GM20431 (cell line): Measurements from ENCODE around the gene TMTC2.
"Not testable (repeated sequence)": the region's sequence is repeated elsewhere in the genome, so short reads cannot be mapped to it uniquely, and the experiment has no call there.

Experiments
- in situ Hi-C: fragments of 300-500 bp; cut with MseI, MboI; formaldehyde crosslinking; loops from one replicate; pipeline ENCODE4 v1.15.0; 2020; ENCODE audit warnings: low sequenced_read_pairs; ENCODE audit not compliant: unreplicated experiment

Gene TMTC2

DNA sequence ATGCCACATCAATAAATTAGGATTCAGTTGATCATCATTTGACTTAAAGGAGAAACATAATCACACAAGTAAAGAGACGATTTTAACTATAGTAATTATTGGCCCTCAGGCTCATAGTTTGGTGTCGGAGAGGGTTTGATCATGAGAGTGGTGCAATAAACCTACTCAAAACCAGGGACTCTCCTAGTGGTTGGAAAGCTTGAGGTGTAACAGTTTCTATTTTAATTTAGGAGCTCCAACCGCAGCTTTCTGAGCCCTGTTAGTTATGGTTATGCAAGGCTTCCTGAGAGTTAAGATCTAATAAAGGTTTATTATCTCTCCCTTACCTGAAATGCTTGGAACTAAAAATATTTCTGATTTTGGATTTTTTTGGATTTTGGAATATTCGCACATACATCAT lies 36.4 kb downstream of the TMTC2 start:
- in situ Hi-C loops: no loop called here

DNA sequence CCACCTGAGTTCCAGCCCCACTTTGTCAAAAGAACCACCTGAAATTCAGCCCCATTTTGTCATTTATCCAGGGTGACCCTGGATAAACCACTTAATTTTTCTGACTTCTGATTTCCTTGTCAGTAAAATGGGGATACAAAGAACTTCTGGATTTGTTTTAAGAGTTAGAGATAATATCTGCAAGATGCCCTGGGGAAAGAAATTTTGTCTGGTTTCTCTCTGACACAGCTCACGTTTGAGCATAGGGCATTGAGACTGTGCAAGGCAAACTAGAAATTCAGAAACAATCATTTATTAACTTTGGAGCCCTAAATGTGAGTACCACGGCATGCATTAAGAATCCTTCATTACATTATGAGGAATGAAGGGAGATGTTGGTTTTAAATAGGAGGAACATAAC lies 37.2 kb downstream of the TMTC2 start:
- in situ Hi-C loops: no loop called here

DNA sequence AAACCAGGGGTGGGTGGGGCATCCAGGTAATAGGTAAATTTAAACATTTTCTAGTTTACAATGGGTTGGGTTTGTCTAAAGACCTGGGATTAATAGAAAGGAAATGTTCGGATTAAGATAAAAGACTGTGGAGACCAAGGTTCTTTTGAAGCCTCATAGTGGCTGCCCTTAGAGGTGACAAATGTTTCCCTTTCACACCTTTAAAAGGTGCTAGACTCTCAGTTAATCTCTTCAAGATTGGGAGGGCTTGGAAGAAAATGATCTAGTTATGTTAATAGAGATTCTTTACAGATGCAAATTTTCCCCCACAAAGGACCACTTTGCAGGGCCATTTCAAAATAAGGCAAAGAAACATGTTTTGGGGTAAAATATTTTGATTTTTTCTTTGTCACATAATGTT lies 39.0 kb downstream of the TMTC2 start:
- in situ Hi-C loops: no loop called here

DNA sequence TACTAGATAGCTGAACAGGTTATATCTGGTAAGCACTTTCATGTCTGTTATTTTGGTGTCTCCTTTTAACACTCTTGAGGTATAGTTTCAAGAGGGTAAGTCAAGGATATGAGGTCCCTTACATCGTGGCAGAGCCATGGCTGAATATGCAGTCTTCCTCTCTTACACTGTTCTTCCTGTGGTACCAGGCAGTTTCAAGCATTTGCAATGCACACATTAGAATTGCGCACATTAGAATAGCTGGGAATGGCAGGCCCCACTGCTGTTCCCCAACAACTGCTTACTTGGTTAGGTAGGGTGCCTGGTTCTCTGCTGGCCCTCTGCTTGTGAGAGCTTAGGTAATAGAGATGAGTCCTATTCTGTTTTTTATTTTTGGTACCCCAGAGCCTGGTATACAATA lies 41.2 kb downstream of the TMTC2 start:
- in situ Hi-C loops: no loop called here

DNA sequence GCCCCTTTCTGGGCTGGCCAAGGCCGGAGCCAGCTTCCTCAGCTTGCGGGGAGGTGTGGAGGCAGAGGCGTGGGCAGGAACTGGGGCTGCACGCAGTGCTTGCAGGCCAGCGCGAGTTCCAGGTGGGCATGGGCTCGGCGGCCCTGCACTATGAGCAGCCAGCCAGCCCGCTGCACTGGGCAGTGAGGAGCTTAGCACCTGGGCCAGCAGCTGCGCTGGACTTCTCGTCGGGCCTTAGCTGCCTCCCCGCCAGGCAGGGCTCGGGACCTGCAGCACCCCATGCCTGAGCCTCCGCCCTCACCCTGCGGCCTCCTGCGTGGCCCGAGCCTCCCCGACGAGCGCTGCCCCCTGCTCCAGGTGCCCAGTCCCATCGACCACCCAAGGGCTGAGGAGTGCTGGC lies 42.0 kb downstream of the TMTC2 start:
- in situ Hi-C loops: no loop called here

DNA sequence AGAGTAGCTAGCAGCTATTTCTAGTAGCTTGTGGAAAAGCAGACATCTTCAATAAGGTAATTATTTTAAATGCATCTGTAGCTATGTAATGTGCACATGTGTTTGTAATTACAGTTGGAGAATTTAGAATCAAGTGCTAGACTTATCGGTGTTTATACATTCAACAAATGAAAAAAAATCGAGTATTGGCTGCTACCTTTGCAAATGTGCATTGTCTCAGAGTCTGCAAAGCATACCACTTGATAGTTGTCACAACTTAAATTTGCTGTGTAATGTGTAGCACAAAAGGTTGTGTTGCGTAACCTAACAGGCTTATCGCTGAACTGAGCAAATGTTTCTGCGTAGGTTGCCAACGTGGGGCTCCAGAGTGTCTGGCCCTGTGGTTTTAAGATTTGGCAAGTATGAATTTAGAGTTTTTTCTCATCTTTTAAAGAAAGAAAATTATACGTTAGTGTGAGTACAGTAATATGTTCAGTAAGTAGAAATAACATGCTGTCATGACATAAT lies 44.3 kb downstream of the TMTC2 start:
- in situ Hi-C loops: no loop called here

DNA sequence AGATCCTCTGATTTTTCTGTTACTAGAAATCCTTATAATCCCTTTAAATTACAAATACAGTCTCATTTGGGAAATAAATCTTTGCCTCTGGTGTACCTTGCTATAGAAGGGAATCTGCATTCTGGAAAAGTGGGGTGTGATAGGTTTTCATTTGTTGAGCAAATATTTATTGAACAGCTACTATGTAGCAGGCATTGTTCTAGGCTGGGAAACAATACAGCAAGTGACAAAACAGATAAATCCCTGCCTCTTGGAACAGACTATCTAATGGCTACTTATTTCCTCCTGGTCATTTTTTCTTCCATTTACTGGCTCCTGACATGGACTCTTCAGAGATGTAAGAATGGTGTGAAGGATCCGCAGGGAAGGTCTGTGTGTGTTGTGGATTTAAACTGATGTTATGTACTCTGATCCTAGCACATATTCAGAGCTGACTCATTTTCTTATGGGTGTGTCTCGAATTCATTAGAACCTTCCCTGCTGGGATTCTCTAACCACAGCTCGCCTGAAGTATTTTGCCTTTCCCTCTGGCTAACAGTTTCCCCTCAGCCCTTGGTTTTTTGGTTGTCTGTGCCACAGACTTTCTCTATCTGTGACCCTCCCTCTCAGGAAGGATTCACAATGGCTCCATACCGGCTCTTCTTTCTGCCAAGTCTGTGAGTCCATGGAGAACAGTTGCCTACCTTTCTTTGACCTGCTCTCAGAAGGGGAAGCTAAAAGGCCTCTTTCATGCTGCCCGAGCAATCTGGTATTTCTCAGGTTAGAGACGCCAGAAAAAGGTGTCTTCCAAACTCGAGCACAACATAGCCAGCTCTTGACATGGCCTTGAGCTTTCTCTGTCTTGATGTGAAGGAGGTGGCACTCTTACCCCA lies 53.7 kb downstream of the TMTC2 start:
- in situ Hi-C loops: no loop called here

DNA sequence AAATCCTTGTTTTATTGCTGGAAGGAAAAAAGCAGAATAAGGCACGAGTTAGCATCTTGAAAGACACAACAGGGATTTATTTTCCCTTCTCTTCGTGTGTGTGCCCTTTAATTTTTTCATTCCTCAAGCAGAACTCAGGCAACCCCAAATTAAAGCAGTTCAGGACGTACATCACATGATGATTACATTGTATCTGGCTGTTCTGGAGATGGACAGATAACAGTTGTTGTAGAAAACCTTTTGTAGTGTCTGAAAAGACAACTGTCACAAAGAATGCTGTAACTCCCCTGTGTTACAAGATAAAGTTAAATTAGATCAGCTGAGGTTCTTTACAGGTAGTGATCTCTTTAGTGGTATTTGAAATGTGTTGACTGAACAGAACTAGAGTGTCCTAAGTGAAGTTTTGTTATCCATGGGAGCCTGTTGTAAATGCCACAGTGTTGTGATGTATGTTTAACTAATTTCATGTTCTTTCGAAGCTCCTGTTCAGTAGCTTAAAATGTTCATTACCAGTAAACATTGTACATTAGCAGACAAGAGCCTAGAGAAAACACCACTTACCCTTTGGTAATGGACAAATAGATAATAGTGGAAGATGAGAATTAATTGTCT lies 58.5 kb downstream of the TMTC2 start:
- in situ Hi-C loops: no loop called here

DNA sequence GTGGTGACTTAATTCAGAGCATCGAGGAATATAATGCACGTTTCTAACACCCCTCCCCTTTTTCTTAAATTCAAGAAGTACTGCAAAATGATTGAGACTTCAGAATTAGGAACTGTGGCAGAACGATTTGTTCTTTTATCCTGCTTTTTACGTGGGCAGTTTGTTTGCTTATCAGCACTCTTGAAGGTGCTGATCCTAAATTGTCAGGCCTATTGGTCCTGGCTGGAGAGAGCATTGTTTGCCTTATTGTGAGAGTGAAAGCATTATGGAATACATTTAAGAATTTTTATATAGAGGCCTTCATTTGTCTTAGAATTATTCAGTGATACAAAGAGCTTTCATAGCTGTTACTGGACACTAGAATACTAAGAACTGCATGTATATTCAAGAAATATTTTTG lies 59.1 kb downstream of the TMTC2 start:
- in situ Hi-C loops: no loop called here

DNA sequence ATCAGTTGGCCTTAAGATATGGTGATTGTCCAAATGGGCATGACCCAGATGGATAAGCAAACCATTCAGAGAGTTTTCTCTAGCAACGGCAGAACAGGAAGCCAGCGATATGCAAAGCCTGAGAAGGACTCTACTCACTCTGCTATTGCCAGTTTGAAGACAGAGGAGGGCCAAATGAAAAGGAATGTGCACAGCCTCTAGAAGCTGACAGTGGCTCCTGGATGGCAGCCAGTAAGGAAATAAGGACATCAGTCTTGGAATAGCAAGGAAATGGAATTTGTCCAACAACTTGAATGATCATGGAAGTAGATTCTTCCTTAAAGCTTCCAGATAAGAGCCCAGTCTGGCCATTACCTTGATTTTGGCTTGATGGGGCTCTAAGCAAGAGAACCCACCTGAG lies 60.0 kb downstream of the TMTC2 start:
- in situ Hi-C loops: no loop called here

DNA sequence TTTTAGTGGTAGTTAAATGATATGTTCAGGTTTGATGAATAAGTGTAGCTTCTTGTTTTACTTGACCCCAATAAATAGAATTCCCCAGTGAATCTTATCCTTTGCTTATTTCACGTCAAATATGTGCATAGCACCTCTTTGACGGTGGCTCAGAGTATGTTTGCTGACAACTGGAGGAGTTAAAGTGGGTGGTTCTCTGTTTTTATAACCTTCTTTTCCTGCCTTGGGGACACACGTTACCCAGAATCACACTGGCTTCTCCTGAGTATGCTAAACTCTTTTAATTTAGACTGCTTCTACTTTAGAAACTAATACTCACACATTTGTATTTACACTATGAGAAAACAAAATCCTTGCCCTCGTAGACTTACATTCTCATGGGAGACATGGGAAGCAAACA lies 62.3 kb downstream of the TMTC2 start:
- in situ Hi-C loops: no loop called here

DNA sequence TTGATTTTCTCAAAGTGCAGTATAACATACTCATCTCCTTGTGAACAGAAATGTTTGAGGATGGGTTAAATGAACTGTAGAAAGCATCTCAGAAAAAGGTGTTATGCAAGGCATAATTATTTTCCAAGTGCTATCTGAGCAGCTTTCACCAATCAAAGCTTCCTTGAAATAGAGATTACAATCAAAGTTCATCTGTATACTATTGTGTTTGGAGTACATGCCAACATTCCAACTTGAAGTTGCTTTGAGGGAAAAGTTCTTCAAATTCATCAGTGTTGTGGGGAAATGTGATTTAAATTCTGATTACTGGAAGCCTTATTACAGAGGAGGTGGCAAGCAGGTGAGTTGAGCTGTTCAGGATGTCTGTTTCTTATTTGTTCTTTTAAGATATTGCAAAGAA lies 68.2 kb downstream of the TMTC2 start:
- in situ Hi-C loops: no loop called here

DNA sequence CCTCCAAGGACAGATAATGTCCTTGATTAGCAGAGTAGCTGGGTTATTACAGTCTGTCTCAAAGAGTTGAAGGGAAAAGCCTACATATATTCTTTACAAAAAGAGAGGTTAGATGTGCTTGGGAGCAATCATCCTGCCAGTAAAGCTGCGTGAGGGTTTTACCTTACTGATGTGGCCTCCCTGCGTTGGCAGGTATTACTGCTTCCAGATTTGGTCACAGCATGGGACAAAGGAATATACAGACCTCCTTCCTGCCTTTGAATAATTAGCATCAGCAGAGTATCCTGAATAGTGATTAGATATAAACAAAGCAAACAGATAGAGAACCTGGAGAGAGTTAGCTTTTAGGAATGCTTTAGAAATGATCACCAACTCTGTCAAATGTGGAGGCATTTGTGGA lies 69.6 kb downstream of the TMTC2 start:
- in situ Hi-C loops: no loop called here

DNA sequence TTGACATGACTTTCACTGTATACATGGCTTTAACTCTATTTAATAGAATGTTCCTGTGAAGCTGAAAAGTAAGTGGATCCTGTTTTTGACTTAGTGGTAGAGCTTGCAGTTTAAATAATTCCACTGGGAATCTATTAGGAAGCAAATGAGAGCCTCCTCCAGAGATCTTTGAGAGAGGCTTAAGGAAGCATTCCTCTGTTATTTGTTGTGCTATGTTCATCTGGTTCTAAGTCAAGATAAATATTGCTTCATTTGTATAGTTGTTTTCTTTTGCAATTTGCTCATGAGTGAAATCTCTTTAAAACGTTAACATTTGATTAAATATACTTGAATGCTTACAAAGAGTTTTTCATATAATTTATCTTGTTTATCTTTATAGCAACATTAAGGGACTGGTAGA lies 70.4 kb downstream of the TMTC2 start:
- in situ Hi-C loops: no loop called here

DNA sequence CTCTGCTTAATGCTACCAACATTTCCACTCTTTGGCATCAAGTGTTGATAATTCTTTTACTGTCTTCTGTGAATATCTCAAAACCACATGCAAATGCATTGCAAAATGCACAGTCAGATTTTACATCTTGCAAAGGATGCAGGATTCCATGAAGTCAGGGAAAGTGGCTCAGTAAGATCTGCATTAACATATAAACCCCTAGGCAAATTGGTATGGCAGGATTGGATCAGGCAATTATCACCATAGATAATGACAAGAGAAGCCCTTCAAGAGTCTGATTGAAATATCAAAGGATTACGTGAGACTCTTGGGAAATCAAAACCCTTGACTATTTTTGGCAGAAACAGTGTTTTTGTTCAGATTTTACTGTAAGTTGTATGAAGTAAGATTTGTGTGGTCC lies 71.0 kb downstream of the TMTC2 start:
- in situ Hi-C loops: no loop called here

DNA sequence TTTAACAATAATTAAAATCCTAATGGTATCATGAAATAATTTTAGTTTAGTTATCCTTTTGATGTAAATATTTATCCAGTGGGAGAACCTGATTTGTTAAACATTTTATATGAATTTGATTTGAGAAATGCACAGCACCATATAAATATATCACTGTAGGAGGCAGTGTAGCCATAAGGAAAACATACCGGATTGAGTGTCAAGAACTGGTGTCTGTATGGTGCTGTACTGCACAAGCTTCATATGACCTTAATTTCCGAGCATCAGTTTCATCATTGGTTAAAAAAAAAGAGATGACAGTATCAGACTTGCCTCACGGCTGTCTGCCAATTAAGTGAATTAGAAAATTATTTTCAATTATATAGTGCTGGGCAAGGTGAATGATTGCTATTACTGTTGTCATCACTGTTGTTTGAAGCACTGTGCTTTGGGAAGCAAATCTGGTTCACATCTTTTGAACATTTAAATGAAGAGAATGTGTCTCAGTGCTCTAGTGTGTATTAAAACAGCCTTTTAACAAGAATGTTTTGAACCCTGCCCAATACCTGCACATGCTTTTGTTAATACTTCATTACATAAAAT lies 72.1 kb downstream of the TMTC2 start:
- in situ Hi-C loops: no loop called here

DNA sequence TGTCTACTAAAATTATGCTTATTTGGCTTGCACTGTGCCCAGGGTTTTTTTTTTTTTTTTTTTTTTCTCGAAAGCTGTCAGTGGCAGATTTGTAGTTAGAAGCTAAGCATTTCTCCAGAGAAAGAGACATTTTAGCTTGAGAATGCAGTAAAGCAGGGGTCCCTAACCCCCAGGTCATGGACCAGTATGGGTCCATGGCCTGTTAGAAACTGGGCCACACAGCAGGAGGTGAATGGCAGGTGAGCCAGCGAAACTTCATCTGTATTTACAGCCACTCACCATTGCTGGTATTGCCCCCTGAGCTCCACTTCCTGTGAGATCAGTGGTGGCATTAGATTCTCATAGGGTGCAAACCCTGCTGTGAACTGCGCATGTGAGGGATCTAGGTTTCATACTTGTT lies 73.7 kb downstream of the TMTC2 start:
- in situ Hi-C loops: no loop called here

DNA sequence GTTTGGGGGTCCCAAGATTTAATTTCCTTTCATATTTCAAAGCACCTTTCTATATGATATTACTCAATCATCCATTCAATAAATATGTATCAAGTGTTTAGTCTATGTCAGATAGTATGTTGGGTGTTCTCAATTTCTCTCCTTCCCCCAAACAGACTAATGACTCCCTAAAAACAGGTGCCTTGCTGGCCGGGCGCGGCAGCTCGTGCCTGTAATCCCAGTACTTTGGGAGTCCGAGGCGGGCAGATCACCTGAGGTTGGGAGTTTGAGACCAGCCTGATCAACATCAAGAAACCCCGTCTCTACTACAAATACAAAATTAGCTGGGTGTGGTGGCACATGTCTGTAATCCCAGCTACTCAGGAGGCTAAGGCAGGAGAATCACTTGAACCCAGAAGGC lies 78.5 kb downstream of the TMTC2 start:
- in situ Hi-C loops: not testable (repeated sequence)

DNA sequence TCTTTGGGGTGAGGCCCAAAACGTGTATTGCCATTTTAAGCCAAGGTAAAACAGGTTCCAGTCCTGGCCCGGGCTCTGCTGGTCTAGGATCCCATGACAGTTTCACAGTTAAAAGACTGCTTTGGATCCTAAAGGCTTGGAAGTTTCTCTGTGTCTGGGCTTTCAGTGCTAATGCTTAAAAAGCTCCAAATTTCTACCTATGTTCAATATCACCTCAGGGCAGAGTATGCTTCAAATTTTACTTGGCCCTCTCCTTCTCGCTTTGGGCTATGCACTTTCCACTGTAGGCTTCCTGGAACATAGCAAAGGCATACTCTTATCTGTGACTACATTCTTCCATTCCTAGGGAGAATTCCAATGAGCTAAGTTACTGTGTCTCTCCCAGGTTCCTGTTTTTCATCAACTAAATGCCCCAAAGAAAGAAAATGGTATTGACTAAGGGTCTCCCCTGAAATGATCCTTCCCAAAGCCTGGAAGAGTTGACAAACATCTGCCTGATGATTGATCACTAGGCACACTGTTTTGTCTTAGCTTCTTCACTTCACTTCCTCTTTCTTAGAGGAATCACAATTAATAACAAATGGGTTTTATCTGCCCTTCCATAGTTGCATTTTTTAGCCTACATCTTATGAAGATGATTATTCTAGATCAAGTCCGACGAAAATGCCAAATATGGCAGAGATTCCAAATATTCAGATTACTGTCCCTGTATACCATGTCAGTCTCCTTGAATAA lies 79.4 kb downstream of the TMTC2 start:
- in situ Hi-C loops: no loop called here

DNA sequence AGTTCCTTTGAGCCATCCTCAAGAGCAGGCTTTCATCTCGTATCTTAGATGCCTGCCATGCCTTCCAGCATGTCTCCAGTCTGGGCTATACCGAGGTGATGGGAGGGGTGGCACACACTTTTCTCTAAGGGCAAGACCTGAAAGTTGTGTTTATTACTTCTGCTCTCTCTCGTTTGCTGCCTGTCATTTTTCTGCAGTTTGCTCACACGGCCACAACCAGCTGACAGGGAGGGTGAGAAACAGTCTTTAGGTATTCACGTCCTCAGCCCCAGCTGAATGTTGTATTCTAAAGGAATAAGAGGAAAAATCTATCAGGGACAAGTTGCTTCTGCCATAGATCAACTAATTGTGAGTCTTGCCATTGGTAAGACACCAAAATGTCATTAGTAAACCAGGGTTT lies 88.0 kb downstream of the TMTC2 start:
- in situ Hi-C loops: no loop called here

DNA sequence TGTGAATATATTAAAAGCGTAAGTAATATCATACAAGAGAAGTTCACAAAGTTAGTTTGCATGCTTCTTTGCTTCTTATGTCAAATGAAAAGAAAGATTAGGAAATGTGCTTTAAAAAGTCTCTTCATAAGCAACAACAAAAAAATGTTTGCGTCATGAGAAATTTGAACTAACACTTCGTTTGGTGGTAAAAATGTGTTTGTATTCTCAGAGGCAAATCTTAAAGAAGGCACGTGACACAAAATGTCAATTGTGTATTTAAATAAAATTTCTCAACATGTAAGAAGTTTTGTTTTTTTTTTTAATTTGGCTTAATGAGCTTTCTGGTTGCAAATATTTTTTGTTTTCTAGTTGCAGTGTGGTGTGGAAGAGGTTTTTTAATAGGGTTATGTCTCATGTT lies 93.8 kb downstream of the TMTC2 start:
- in situ Hi-C loops: no loop called here
